HG02610 (cell line): ENCODE data around the gene HPF1.
"Not testable (repeated sequence)": the region's sequence is repeated elsewhere in the genome, so short reads cannot be mapped to it uniquely, and the experiment has no call there.

Source experiments
- ATAC-seq: cut with Tn5 transposase; IDR thresholded peaks from one replicate; pipeline ENCODE4 v1.9.1; 2021; ENCODE audit warnings: mild to moderate bottlenecking, moderate library complexity; ENCODE audit not compliant: unreplicated experiment

HPF1 gene

DNA sequence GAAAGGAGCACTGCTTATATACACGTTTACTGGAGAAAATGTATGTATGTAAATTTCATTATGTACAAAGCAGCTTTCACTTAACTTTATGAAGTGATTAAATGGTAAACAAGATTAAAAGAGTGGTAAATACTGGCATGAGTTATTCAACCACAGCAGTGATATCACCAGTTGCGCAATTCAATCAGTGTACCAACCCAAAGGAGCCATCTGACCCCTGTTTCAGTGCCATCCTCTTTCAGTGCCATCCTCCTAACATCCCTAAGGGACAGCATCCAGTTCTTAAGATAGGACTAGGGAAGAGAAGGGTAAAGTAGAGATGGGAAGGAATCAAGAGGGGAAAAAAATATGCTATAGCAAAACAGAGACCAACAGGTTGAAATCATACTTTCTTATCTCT lies 16.2 kb downstream of the HPF1 start:
- no peak for ATAC-seq

DNA sequence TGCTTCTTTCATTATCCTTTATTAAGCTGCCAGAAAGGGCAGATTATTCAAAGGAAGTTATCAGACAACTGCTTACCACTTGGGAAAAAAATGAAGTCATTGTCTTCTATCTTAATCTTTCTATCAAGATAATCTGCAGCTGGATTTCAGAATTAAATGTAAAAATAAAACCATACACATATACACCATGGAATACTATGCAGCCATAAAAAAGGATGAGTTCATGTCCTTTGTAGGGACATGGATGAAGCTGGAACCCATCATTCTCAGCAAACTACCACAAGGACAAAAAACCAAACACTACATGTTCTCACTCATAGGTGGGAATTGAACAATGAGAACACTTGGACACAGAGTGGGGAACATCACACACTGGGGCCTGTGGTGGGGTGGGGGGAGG lies 19.1 kb downstream of the HPF1 start:
- ATAC-seq: not testable (repeated sequence)

DNA sequence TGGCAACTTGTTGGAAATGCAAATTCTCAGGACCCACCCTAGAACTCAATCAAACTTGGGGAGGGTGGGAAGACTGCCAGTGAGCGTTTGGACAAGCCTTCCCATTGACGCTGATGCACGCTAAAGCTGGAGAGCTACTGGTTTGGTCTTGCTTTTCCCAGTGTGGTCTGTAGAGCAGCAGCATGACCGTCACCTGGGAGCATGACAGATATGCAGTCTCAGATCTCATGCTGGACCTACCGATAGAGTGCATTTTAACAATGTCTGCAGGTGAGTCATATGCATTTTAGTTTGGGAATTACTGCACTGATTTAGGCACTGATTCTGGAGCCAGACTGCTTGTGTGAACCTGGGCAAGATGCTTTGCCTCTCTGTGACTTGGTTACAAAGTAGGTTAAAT lies 27.2 kb downstream of the HPF1 start:
- ATAC-seq: no peak

DNA sequence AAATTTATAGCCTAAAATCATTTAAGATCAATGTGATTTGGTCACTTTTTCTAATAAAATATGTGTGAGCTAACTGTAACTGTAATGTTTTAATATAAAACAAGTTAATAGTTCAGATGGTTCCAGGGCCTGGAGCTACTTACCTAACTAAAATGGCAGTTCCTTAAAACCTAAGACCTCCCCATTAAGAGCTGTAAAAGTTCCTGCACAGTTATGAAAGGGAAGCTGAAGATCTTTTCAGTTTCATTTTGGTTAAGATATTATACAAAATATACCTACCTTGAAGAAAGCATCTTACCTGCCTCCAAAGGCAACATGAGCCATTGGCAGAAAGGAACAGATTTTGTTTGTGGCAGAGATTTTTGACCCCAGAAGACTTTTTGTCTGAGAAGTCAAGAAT lies 30.1 kb downstream of the HPF1 start:
- ATAC-seq: no peak

DNA sequence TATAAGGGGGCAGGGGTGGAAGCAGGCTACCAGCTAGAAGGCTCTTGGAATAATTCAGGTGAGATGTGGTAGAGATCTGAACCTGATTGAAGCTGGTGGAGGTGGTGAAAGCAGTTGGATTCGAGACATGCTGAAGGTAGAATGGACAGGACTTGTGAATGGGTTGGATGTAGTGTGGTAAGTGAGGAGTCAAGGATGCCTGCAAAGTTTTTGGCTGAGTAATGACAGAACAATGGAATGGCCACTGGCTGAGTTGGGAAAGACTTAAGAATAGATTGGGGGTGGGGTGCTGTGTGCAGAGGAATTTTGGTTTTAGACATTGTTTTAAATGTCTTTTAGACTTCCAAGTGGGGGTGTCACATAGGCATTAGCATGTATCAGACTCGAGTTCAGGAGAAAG lies 33.5 kb downstream of the HPF1 start:
- ATAC-seq: no peak

DNA sequence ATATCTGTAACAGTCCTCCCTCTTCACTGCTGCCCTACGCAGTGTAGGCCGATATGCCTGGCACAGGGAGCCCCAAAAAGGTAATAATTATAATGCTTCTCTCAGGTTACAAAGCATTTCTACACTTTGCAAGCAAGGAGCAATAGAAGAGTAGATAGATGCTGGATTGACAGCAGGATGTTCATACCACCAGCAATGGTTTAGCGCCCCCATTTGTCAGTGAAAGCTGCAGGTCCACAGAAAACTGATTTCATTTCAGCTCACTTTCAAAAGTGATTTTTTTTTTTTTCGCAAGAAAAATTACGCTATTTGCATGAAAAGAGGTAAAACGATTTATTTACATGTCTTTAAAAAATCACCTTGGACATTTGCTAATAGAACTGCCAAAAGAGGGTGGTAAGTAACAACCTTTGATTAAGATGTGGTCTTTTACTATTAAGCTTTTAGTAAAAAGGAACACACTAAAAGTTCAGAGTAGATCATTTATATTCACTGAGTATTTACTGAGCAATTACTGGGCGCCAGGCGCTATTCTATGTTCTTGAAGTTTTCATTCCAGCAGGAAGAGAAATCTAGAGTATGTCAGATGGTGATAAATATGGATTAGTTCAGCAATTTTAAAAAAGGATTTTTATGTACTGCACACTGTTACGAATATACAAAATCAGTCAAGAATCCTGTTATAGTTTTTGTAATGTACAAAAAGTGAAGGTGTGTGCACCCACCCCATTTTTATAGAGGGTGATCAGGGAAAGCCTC lies 34.4 kb downstream of the HPF1 start:
- no peak for ATAC-seq

DNA sequence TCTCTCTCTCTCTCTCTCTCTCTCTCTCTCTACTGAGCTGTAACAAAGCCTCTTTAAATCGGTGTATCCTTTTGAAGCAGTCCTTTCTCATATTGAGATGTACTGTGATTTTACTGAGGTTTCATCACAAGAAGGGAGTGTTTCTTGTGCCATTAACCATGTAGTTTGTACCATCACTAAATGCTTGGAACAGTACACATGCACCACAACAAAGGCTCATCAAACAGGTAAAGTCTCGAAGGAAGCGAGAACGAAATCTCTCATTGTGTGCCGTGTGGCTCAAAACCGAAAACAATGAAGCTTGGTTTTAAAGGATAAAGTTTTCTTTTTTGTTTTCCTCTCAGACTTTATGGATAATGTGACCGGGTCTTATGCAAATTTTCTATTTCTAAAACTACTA lies 37.2 kb downstream of the HPF1 start:
- no peak for ATAC-seq

DNA sequence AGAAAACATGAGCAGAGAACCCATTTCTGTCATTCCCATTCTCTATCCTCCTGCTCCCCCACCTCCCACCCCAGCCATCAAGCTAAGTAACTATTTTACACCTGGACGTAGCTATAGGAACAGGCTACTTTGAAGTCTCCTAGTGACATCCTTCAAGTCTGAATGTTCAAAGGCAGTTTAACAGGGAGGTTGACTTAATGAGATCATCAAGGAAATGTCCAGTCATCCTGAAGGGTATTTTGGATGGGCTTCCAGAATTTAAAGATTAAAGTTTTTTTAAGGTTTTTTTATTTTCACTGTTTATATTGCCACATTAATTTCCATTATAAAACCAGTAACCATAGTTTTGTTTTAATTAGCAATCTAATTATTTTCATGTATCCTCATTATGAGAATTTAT lies 41.1 kb downstream of the HPF1 start:
- ATAC-seq: no peak

DNA sequence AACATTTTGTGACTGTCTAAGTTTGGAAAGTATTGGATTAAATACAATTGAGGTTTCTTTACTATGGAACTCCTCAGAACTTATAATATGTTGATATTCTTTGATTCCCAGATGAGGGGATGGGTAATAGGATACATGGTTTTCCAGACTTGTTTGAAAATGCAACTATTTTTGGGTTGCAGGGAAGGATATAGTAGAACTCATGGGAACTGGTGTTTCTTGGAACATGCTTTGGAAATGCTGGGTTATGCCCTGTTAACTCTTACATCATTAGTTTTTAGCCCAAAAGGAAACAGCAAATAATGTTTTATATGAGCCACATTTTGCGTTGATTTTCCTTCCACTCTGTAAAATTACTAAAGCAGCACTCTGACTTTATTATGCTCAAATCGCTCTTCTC lies 41.9 kb downstream of the HPF1 start:
- ATAC-seq: no peak

DNA sequence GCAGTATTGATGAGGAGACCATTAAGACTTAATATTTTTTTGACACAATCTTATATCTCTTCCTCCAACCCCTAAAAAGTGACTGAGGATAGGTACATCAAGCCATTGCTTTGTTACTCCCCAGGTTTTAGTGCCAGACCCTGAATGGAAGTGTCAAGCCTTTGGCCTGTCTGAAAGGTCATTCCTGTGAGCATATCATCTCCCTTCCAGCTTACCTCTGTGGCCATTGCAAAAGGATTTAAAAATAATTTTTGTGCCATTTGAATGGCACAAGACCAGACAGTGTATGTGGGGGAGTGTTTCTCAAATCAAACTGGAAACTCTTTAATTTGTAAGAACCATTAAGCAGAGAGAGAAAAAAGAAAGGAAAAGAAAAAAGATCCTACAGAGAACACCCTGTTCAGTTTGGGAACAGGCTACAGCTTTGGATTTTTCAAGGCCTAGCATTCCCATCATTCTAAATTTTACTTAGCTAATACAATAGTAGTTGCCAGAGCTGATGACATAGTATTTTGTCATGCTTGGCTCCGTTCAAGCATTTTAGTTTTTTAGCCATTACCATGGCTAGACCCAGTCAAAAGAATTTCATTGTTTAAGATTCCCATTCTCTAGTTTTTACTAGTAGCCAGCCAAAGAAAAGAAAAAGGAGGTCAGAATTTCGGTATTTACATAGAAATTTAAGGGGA lies 49.6 kb downstream of the HPF1 start:
- ATAC-seq: no peak

DNA sequence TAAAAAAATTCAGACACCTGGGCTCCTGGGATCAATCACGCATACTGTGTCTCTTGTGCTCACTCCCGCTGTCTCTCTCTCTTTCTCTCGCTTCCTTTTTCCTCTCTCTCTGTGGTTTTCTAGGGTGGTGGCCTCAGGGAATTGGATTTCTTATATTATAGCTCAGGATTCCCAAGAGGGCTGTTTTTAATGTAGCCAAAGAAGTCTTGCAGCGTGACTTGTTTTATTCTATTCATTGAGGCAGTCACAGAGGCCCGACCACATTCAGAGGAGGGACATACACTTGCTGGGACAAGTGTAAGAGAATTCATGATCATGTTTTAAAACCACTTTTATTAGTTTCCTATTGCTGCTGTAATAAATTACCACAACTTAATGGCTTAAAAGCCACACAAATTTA lies 59.4 kb downstream of the HPF1 start:
- no peak for ATAC-seq

DNA sequence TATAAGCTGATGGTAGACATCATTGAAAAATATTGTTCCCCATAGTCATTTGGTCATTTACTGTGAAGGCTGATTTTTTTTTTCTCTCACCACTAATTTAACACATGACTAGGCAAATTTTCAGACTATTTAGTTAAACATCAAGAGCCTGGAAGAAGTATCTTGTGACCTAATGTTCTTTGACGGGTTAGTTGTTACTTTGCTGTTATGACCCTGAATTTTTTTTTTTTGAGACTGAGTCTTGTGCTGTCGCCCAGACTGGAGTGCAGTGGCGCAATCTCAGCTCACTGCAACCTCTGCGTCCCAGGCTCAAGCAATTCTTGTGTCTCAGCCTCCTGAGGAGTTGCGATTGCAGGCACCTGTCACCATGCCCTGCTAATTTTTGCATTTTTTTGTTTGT lies 67.0 kb downstream of the HPF1 start:
- no peak for ATAC-seq

DNA sequence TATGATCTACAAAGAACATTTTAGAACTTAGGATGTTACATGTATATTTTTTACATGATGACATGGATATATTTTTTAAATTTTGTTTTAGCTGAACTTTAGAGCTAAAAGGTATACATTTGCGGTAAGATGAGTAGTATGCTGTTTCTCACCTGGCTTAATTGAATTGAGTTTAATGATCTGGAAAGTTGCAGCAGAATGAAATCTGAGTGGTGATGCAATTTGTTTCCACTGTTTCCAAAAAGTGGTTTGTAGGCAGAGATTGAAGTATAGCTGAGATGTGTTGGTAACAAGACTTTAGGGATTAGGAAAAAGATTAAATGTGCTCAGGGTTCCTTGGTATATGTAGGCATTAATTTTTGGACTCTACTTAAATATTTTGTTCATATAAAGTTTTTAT lies 68.1 kb downstream of the HPF1 start:
- ATAC-seq: no peak

DNA sequence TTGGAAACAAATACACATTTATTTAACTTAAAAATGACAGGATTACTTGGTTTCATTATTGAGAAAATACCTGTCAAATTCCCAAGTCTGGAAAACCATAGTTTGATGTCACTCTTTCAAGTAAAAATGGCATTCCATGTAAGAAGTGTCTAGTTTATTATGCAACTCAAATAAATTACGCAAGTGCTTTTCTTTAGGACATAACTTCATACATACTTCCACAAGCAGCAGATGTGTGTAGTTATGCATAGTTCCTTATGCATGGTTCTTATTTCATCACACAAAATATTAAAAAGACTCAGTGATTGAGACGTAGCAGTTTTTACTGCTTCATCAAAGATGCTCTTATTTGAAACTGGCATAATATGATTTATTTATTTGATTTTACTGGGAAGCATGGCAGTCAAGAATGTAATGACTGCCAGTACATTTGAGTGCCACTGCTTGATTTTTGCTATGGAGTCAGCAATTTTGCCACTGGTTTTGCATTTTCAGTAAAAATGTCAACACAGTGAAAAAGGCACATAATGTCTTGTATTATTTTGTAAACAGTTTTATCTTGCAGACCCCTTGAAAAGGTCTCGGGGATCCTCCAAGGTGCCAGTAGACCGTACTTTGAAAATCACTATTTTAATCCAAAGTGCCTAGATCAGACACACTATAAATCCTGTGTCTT lies 75.2 kb downstream of the HPF1 start:
- ATAC-seq: no peak
